Measurements from ENCODE around the gene ZNF774.

Gene ZNF774

GRCh38 chr15:90309020-90309419 lies 43.1 kb upstream of the ZNF774 start:
- ATAC-seq (ENCODE audit: low read depth) = peak; percentile 33; the same call in 1 of the 3 replicates
- H3K4me1 ChIP-seq (ENCODE audit: insufficient read depth, poor library complexity, severe bottlenecking) = no peaks in the 10 kb centered on the region
- H3K27ac ChIP-seq (ENCODE audit: poor library complexity, severe bottlenecking) = no peak overlapping the region
- no peaks in the 10 kb centered on the region for H3K9me3 ChIP-seq (ENCODE audit: severe bottlenecking)
- no peaks in the 10 kb centered on the region for H3K36me3 ChIP-seq (ENCODE audit: low read depth)
- no peak overlapping the region for H3K4me3 ChIP-seq (ENCODE audit: severe bottlenecking)
- no peaks in the 10 kb centered on the region for H3K27me3 ChIP-seq (ENCODE audit: insufficient read depth, poor library complexity, severe bottlenecking)
- no peak for DNase-seq (ENCODE audit: low spot score)
- no peak for TF ChIP-seq CTCF (IDR thresholded peaks at IDR 0.05; ENCODE audit: poor library complexity, severe bottlenecking)

- peak overlapping the region; percentile 14 for H3K27ac ChIP-seq (ENCODE audit: poor library complexity, severe bottlenecking)
- no peak for DNase-seq (ENCODE audit: low spot score)
- H3K36me3 ChIP-seq (ENCODE audit: low read depth) = no peaks in the 10 kb centered on the region
- H3K9me3 ChIP-seq (ENCODE audit: severe bottlenecking) = no peaks in the 10 kb centered on the region
- peaks cover 13% of the 10 kb centered on the region for H3K4me1 ChIP-seq (ENCODE audit: insufficient read depth, poor library complexity, severe bottlenecking)
- H3K27me3 ChIP-seq (ENCODE audit: insufficient read depth, poor library complexity, severe bottlenecking) = no peaks in the 10 kb centered on the region
- ATAC-seq (ENCODE audit: low read depth) = peak; percentile 30
- no peak overlapping the region for H3K4me3 ChIP-seq (ENCODE audit: severe bottlenecking)
- no peak for TF ChIP-seq CTCF (IDR thresholded peaks at IDR 0.05; ENCODE audit: poor library complexity, severe bottlenecking)
These were observed 36.7 kb upstream of the ZNF774 start for GRCh38 chr15:90315278-90315982.

- no peaks in the 10 kb centered on the region for H3K36me3 ChIP-seq (ENCODE audit: low read depth)
- no peaks in the 10 kb centered on the region for H3K9me3 ChIP-seq (ENCODE audit: severe bottlenecking)
- H3K27me3 ChIP-seq (ENCODE audit: insufficient read depth, poor library complexity, severe bottlenecking) = no peaks in the 10 kb centered on the region
- H3K4me1 ChIP-seq (ENCODE audit: insufficient read depth, poor library complexity, severe bottlenecking) = peaks cover 16% of the 10 kb centered on the region
- peak overlapping the region; percentile 14 for H3K27ac ChIP-seq (ENCODE audit: poor library complexity, severe bottlenecking)
- DNase-seq (ENCODE audit: low spot score) (no peak), ATAC-seq (ENCODE audit: low read depth) (no peak)
- no peak for TF ChIP-seq CTCF (IDR thresholded peaks at IDR 0.05; ENCODE audit: poor library complexity, severe bottlenecking)
- no peak overlapping the region for H3K4me3 ChIP-seq (ENCODE audit: severe bottlenecking)
These were observed 35.9 kb upstream of the ZNF774 start for GRCh38 chr15:90316139-90316538.

- TF ChIP-seq CTCF (IDR thresholded peaks at IDR 0.05; ENCODE audit: poor library complexity, severe bottlenecking) = no peak
- no peaks in the 10 kb centered on the region for H3K36me3 ChIP-seq (ENCODE audit: low read depth)
- peaks cover 16% of the 10 kb centered on the region for H3K4me1 ChIP-seq (ENCODE audit: insufficient read depth, poor library complexity, severe bottlenecking)
These were observed 33.5 kb upstream of the ZNF774 start for GRCh38 chr15:90318591-90318990.

More at GRCh38 chr15:90318591-90318990, 33.5 kb upstream of the ZNF774 start:
- H3K27me3 ChIP-seq (ENCODE audit: insufficient read depth, poor library complexity, severe bottlenecking) = no peaks in the 10 kb centered on the region
- H3K4me3 ChIP-seq (ENCODE audit: severe bottlenecking) = no peak overlapping the region
- no peak for DNase-seq (ENCODE audit: low spot score)
- no peak for ATAC-seq (ENCODE audit: low read depth)
- H3K27ac ChIP-seq (ENCODE audit: poor library complexity, severe bottlenecking) = no peak overlapping the region
- no peaks in the 10 kb centered on the region for H3K9me3 ChIP-seq (ENCODE audit: severe bottlenecking)

Measured in RWPE2 (cell line).